GM19328 (cell line): ENCODE data around the gene RANBP3.

Source experiments
- ATAC-seq: cut with Tn5 transposase; IDR thresholded peaks from one replicate; pipeline ENCODE4 v1.9.1; 2021; ENCODE audit warnings: mild to moderate bottlenecking, moderate library complexity; ENCODE audit not compliant: unreplicated experiment

Gene RANBP3

DNA sequence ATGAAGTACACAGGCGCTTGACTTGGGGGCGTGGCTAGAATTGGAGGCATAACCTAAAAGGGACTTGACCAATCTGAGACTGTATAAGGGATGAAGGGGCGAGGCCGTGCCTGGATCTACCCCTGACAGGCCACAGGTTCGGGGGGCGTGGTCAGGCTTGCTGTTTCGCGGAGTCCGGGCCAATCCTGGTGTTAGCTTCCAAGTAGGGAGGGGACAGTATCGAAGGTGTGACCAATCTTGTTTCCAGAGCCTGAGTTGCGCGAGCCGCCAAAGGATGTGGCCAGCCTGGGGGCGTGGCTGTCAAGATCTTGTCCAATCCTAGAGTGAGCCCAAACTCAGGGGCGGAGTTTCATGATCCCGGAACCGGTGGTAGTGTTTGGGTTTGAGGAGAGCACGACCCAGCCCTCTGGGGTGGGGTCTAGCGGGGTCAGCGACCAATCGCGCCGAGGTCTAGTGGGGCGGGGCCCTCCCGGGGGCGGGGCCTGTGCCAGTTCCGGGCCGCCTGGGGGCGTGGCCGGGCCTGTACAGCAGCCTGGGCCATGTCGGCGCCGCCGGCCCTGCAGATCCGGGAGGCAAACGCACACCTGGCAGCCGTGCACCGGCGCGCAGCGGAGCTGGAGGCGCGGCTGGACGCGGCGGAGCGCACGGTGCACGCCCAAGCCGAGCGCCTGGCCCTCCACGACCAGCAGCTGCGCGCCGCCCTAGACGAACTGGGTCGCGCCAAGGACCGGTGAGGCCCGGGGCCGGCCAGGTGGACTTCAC, 73.4 kb downstream of the RANBP3 start, which contains the start of gene VMAC:
Gene VMAC (plus strand): TSS at position 521 of the 762 bp plus-strand sequence. CDS start 19 bp downstream, at position 540.
- peak; percentile 79 for ATAC-seq

DNA sequence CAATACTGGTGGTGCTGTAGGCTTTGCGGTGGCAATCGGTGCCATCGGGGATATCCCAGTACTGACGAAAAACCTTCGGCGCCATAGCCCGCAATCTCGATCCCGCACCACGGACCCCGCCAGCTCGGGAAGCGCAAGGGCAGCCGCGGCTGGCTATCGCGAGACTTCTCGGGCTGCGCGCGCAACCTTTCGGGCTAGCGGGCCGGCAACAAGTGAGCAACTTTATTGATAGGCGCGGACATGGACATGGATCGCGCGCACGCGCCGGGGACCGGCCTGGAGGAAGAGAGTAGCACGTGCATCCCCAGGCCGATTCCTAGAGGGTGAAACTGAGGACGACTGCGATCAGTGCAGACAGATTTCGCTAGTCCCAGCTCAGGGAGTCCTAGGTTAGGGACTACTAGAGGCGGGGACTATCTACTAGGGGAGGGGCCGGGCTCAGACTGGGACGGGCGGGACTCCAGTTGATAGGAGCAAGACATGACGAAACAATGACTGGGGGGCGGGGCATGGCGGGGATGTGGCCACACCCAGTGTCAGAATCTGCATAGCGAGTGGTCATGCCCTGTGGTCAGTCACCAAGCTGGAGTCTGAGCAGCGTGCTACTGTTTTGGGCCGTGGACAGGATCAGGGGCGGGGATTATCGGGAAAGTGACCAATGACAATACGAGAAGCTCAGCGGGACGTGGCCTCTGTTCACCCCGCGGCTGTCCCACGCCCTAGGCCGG, 74.2 kb downstream of the RANBP3 start, which contains the start of gene NDUFA11:
Gene NDUFA11 (minus strand): TSS at position 167 of the 728 bp plus-strand sequence. CDS start 82 bp downstream, at position 85.
- ATAC-seq, result peak; percentile 33

DNA sequence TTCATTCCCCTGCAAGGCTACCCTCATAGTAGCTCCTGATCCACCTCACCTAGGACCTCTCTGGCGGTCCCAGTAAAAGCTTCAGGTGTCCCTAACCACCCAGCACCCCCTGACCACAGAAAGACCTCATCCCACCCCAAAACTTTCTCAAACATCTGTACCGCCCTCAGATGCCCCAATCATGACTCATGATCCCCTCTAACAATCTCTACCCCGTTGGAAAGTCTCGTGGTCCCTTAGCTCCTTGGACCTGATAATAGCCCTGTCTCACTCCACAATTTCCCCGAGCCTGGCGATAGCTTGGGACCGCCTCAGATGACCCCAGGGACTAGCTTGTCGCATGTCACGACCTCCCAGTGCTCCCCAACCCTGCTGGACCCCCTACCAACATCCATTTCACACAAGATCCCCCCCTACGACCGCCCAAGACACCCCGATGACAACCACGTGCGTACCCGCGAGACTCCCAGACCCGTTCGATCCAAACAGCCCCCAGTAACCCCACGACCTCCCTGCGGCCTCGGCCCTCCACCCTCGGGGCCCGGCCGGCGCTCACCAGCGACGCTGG, 74.8 kb downstream of the RANBP3 start:
- ATAC-seq, result no peak

DNA sequence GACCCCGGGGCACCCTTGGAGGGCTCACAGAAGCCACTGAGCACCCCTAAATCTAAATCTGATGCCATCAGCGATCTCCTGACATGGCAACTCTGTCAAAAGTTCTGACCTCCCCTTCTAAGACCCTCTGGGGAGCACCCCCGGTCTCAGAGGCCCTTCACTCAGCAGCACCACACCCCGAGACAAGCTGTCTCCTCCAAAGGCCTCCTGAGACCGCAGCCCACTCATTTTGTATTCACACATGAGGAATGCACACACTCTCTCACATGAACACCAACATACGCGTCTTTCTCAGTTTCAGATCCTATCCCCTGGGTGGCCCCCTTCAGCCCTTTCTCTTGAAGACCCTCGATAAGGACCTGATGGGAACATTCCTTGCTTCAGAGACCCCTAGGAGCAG, 77.0 kb downstream of the RANBP3 start:
- ATAC-seq, result no peak

DNA sequence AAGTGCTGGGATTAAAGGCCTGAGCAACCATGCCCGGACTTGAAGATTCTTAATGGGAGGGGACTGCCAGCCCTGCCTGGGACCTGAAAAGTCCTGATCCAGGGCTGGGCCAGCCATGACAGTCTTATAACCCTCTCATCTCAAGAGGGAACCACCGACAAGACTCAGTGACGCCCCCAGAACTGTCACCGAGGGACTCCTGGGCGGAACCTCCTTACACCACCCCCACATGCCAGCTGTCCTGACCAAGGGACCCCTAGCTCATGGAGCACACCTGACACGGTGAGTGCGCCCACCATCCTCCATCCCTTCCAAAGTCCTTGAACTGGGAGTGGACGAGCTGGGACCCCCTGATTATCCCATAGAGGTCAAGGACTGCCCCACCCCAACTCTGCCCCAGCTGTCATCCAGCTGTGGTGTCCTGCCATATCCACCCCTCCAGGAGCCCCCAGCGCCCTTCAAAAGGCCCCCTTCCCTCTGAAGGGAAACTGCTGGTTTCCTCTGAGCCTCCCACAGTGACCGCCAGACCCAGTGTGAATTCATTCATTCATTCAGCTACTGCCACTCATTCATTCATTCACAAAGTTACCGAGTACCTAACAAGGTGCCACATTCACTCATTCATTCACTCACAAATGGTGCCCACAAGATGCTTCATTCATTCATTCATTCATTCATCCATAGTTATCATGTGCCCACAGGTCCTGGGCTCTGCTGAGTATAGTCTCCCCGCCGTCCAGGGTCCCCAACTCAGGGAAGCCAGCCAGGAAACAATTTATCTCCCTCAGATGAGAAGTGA, 78.0 kb downstream of the RANBP3 start:
- ATAC-seq, result no peak

DNA sequence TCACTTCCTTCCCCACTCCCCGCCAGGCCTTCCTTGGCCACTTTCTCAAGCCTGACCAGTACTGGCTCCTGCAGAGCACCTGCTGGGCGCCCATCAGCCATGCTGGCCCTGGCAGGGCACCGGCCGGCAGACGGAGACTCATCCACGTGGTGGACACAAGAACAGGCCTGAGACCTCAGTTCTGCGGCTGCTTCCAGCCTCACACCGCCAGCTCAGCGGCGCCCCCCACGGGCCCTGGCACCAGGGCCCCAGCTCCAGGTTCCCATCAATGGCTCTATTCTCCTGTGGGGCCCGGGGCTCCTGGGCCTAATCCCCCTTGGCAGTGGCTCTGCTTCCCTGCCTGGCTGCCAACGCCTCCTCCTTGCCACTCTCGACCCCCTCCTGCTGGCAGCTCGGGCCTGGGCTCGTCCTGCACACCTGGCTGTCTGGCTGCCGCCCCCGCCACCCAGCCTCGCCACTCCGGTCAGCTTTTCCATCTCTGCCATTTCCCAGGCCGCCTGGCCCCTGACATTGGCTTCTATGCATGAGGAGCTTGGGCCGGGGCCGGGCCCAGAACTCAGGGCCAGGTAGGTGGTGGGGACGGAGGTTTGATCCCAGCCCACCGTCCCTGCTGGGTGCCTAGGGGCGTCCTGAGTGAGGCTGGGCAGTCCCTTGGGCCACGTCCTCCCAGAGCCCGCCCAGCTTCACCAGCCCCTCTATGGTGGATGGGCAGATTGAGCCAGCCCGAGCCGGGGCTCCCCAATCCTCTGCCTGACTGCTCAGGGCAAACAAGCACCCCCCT, 80.6 kb downstream of the RANBP3 start:
- no peak for ATAC-seq

DNA sequence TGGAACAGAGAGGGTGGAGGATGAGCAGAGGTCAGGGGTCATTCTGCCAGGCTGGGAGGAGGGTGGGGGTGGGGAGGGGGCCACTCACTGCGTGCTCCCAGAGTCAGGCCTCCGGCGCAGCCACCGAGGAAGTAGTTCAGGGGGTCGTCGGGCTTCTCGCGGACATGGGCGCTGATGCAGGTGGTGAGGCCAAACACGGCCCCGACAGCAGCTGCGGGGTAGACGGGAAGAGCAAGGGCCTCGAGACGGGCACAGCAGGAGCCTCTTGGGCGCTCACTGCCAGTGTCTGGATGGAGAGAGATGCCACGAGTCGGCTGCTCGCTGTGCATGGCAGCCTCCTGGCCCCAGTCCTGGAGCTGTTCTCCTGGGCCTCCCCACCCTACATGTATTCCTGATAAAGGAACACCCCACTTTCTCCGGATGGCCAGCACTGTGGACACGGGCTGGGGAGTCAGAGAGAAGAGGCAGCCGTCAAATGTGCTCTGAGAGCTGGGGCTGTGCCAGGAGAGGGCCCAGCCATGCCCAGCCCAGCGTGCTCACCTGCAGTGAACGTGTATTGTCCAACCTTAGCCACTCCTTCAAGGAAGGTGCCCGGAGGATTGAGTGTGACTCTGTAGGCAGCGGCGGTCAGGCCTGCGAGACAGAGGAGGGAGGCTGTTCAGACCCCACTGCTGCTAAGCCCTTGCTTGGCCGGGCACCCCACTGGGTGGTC, 81.4 kb downstream of the RANBP3 start:
- no peak for ATAC-seq

DNA sequence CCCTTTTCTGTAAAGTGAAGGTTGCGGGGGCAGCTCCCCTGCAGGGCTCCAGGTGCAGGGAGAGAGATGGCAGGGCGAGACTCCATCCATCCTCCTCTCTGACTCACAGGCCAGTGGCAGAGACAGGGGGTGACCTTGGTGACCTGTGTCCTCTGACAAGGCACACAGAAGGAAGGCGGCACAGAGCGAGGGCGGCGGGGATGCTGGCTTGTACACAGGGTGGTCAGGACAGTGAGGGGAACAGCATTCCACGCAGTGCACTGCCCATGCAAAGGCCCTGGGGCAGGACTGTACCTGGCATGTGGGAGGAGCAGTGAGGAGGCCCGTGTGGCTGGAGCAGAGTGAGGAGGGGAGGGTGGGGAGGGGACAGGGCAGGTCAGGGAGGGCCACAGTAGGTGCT, 82.0 kb downstream of the RANBP3 start:
- ATAC-seq, result no peak

DNA sequence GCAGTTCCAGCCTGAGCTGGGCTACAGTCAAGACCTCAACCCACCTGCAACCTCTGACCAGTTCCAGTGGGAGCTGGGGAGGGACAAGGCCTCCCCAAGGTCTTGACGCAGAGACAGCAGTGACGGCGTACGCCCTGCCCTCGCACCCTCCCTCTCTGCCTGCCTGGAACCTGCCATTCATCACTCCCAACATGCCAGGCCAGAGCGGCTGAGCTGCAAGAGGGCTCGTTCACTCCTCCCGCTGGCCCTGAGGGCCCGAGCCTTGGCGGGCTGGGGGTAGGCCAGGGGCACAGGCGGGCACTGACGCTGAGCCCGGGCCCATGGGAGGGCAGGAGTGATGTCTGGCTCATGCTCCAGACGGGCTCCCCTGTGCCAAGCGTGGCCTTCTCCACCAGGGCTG, 82.5 kb downstream of the RANBP3 start:
- ATAC-seq, result no peak

DNA sequence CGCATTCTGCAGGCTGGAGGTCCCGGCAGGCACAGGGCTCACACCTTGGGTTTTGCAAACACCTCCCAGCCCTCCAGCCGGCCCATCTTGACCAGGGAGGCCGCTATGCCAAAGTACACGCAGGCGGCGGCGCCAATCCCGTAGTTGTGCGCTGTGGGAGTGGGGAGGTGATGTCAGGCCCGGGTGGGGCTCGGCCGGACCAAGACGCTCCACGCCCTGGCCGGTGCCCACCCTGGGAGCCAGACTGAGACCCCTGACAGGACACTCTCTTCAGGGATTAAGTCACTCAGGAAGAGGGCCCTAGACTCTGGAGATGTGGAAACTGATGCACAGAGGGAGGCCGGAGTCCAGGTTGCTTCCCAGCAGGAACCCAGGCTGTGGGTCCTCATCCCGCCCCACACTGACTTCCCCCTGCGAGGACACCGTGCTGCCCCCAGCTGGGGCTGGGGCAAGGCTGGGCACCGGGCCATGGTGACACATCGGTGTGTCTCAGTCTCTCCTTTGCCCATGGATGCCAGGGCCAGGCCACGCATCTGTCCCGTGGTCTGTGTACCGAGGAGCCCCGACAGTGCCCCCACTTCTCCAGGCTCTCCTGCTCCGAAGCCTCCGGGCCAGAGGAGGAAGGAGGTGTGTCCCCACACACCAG, 83.1 kb downstream of the RANBP3 start:
- no peak for ATAC-seq

DNA sequence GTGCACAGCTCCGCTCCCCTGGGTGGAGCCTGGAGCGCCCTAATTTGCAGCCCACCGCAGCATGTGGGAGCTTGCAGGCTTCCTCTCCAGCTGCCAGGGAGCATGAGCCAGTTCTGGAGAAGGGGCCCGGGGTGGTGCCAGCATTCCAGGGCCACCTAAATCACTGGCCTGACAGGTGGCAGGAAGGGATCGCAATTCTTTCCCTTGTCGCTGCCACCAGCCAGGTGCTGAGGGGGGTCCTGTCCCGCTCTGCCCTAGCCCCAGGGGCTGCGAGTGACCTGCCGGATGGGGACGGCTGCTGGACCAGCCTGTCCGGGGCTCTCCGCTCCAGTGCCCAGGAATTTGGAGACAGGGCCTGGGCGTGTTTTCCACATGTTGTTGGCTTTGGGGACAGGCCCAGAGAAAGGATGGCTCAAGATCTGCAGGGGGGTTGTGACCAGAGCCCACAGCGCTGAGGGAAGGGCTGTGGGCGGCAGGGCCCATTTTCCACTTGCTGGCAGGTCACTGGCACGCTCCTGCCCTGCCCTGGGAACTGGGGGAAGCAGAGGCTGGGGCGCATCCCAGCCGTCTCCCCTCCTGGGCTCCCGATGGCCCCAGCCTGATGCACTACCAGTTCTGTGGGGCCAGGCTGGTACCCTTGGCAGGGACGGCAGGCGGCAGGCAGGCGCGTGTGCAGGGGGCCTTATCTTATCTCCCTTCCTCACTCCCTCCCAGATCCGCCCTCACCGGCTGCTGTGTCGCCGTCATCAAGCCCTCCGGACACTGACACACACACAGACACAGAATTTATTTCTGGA, 83.8 kb downstream of the RANBP3 start:
- no peak for ATAC-seq

DNA sequence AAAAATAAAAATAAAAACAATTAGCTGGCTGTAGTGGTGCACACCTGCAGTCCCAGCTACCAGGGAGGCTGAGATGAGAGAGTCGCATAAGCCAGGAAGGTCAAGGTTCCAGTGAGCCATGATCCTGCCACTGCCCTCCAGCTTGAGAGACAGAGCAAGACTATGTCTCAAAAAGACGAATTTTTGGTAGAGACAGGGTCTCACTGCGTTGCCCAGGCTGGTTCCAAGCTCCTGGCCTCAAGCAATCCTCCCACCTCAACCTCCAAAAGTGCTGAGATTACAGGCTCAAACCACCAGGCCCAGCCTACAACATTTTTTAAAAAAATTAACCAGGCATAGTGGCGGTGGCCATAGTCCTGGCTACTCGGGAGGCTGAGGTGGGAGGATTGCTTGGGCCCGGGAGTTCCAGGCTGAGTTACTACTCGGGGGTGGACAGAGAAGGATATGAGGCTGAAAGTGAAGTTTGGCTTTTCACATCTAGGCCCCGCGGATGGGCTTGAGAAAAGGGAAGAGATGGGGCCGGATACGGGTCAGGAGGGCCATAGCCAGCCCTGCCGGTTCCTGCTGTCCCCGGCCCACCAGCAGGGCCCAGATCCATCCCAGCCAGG, 84.5 kb downstream of the RANBP3 start:
- no peak for ATAC-seq

DNA sequence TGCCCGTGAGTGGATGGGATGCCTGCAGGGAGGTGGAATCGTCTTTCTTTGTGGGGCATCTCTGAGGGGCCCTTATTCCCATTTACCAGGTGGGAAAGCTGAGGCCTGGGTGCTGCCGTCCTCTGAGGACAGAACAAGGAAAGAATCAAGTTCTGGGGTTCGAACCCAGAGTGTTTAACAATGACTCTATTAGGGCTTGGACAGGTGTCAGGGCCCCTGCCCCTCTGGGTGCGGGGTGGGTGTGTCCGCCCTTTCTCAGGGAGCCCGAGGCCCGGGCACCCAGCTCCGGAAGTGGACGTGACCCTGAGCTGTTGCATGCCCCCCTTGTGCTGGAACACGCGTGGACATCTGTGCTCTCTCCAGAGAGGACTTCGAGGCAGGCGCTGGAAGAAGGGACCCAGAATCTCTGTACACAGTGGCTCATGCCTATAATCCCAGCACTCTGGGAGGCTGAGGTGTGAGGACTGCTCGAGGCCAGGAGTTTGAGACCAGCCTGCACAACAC, 85.1 kb downstream of the RANBP3 start:
- ATAC-seq, result no peak

DNA sequence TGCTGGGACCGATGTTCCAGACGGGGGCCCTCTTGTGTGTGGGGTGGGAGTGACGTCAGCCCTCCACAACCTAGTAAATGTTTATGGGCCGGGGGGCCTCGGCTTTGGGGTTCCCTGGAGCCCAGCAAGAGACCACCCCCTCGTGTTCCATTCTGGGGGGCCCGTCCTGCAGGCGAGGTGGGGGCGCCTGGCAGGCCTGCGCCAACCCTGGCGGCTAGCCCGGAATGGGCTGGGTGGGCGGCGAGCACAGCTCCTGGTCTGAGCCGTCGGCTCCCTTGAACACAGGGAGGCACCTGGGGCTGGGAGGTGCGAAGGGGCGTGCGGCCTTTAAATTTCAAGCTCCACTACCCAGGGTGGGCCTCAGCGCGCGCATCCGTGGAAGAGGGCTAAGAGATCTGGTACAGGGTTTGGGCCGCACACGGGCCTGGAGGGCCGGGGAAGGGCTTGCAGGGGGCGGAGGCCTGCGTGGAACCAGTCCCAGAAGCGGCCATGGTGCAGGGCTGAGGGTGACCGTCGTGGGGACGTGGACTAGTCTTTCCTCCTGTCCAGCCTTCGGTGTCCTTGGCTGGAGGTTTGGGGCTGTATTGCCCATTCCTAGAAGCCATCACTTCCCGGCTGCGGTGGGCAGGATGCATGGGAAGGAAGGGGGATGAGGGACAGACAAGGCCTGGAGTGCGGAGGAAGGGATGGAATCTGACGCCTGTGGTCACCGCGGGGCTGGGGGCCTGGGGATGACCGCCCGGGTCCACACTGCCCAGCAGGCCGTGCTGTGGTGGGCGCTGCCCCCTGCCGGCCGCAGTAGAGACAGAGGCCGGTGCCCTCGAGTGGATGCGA, 85.8 kb downstream of the RANBP3 start:
- no peak for ATAC-seq

DNA sequence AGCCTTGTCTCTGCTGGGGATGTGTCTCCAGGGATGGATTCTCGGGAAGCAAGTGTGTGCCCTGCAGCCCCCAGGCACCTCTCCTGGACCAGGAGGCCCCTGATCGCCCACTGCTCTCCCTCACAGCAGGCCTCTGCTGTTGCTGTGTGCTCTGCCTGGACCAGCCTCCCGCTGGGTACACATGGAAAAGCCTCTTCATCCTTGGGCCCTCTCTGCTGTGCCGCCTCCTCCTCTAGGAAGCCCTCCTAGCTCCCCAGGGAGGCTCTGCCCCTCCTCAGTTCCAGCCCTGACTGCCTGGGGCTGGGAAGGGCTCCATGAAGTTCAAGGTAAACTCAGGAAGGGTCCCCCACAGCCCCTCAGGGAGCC, 86.4 kb downstream of the RANBP3 start:
- no peak for ATAC-seq

DNA sequence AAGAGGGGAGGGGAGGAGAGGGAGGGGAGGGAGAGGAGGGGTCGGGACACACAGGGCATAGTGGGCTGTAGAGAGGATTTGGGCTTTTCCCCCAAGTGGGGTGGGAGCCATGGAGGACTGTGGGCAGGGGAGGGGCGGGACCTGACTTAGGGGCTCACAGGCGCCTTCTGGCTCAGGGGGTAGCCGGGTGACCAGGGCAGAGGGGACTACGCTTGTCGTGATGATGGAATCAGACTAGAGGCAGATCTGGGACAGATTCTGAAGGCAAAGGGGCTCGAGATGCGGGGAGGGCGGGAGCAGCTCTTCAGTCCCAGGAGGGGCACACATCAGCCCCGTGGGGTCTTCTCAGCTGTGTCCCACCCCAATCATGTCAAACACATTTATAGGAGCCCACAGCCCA, 87.8 kb downstream of the RANBP3 start:
- ATAC-seq, result no peak
